HepG2 (cell line): Measurements from ENCODE around the gene MT1A.
A peak's percentile ranks its signal among the peaks of the same experiment; 100 is the strongest.

Source experiments
- BCL6 ChIP-seq: IDR thresholded peaks from 2 replicates; pipeline ENCODE4 v1.6.1; 2016; ENCODE audit warnings: missing genetic modification reagents, missing compliant biosample characterization
- BRCA1 ChIP-seq: sonication (generic); formaldehyde crosslinking; IDR thresholded peaks from 2 replicates; pipeline ENCODE4 v1.4.0; 2020; ENCODE audit warnings: missing genetic modification reagents
- CENPBD1 ChIP-seq: sonication (generic); formaldehyde crosslinking; IDR thresholded peaks from 2 replicates; pipeline ENCODE4 v1.8.0; 2022; ENCODE audit warnings: missing genetic modification reagents, low read depth, mild to moderate bottlenecking, borderline replicate concordance
- EZH2 ChIP-seq: conservative IDR thresholded peaks from 2 replicates; pipeline ENCODE4 v1.6.1; 2012; ENCODE audit warnings: mild to moderate bottlenecking, low read depth, low read length, moderate library complexity
- FOXO1 ChIP-seq: sonication (generic); formaldehyde crosslinking; IDR thresholded peaks from 2 replicates; pipeline ENCODE4 v1.4.0; 2020; ENCODE audit warnings: missing genetic modification reagents
- JUN ChIP-seq: sonication (generic); formaldehyde crosslinking; IDR thresholded peaks from 2 replicates; pipeline ENCODE4 v1.4.0; 2020; ENCODE audit warnings: mild to moderate bottlenecking, missing genetic modification reagents
- LBX2 ChIP-seq: sonication (generic); formaldehyde crosslinking; IDR thresholded peaks from 2 replicates; pipeline ENCODE4 v1.5.0; 2020; ENCODE audit warnings: missing genetic modification reagents, mild to moderate bottlenecking, borderline replicate concordance
- POLR2AphosphoS5 ChIP-seq: IDR thresholded peaks from 2 replicates; pipeline ENCODE4 v1.6.1; 2012; ENCODE audit warnings: low read depth, low read length
- PRDM4 ChIP-seq: sonication (generic); formaldehyde crosslinking; IDR thresholded peaks from 2 replicates; pipeline ENCODE4 v1.9.0; 2021; ENCODE audit warnings: missing genetic modification reagents, borderline replicate concordance
- U2AF1 ChIP-seq: fragments of 200-400 bp; formaldehyde crosslinking; optimal IDR thresholded peaks from 2 replicates; pipeline ENCODE3; 2017; ENCODE audit warnings: mild to moderate bottlenecking, low read depth, low read length
- ZBTB33 ChIP-seq: sonication (generic); formaldehyde crosslinking; IDR thresholded peaks from 2 replicates; pipeline ENCODE4 v1.4.0; 2020; ENCODE audit warnings: missing genetic modification reagents
- ZNF101 ChIP-seq: sonication (generic); formaldehyde crosslinking; IDR thresholded peaks from 2 replicates; pipeline ENCODE4 v1.4.0; 2020; ENCODE audit warnings: mild to moderate bottlenecking, low read depth, missing genetic modification reagents, borderline replicate concordance
- ZNF569 ChIP-seq: sonication (generic); formaldehyde crosslinking; IDR thresholded peaks from 2 replicates; pipeline ENCODE4 v1.5.0; 2020; ENCODE audit warnings: mild to moderate bottlenecking, missing genetic modification reagents, moderate library complexity, borderline replicate concordance
- ZNF790 ChIP-seq: sonication (generic); formaldehyde crosslinking; IDR thresholded peaks from 2 replicates; pipeline ENCODE4 v1.8.0; 2022; ENCODE audit warnings: missing genetic modification reagents, mild to moderate bottlenecking, borderline replicate concordance

GRCh38 chr16:56649820-56650219, 11.4 kb downstream of the MT1A start:
- TF ChIP-seq ZNF569 (CRISPR knock-in tag): no peak
- no peak for TF ChIP-seq ZBTB33
- no peak for TF ChIP-seq EZH2
- TF ChIP-seq ZNF790 (CRISPR knock-in tag): no peak
- TF ChIP-seq U2AF1: no peak
- TF ChIP-seq ZNF101 (CRISPR knock-in tag): no peak
- peak; percentile 86 for TF ChIP-seq BCL6
- TF ChIP-seq JUN (CRISPR knock-in tag): no peak
- TF ChIP-seq FOXO1: no peak
- no peak for TF ChIP-seq CENPBD1 (CRISPR knock-in tag)
- TF ChIP-seq LBX2 (CRISPR knock-in tag): no peak
- no peak for TF ChIP-seq POLR2AphosphoS5
- TF ChIP-seq BRCA1 (CRISPR knock-in tag): no peak
- no peak for TF ChIP-seq PRDM4
